Thymus (tissue), 11 donors: Measurements from ENCODE around the gene ZNF333. TPM values are rescaled to one million over a fixed set of nuclear protein-coding genes. Genes with fewer than 3 reads are reported as not detected.
A peak's percentile ranks its signal among the peaks of the same experiment; 100 is the strongest.

Source experiments
- DNase-seq, 9 donors: peaks; one replicate each; pipeline ENCODE4 v3.0.0-alpha.2; 2013; ENCODE audit warnings: low spot score in 9 of 9, low read depth in 6 of 9, missing footprints in 1 of 9
- H3K27ac ChIP-seq, 2 donors: one replicate each; pipeline ENCODE4 v1.5.1; 2013; ENCODE audit warnings: control low read depth in 1 of 2, low read depth in 1 of 2, low read length in 1 of 2, mild to moderate bottlenecking in 1 of 2, moderate library complexity in 1 of 2
- H3K27me3 ChIP-seq, 2 donors: one replicate each; pipeline ENCODE4 v1.5.1; 2013; ENCODE audit warnings: low read length in 1 of 2; ENCODE audit not compliant: control insufficient read depth in 2 of 2, insufficient read depth in 1 of 2
- H3K36me3 ChIP-seq, 2 donors: one replicate each; pipeline ENCODE4 v1.5.1; 2013; ENCODE audit warnings: low read length in 1 of 2, mild to moderate bottlenecking in 1 of 2, moderate library complexity in 1 of 2; ENCODE audit not compliant: control insufficient read depth in 2 of 2, insufficient read depth in 2 of 2
- H3K4me1 ChIP-seq, 2 donors: one replicate each; pipeline ENCODE4 v1.5.1; 2013; ENCODE audit warnings: low read length in 2 of 2; ENCODE audit not compliant: control insufficient read depth in 2 of 2, insufficient read depth in 2 of 2
- H3K4me3 ChIP-seq, 2 donors: one replicate each; pipeline ENCODE4 v1.5.1; 2013; ENCODE audit warnings: low read length in 2 of 2, control low read depth in 1 of 2, mild to moderate bottlenecking in 1 of 2
- H3K9me3 ChIP-seq, 2 donors: one replicate each; pipeline ENCODE4 v1.5.1; 2013; ENCODE audit warnings: low read length in 1 of 2, mild to moderate bottlenecking in 1 of 2; ENCODE audit not compliant: control insufficient read depth in 2 of 2, insufficient read depth in 1 of 2
- WGBS: extraction: QIAGEN DNeasy Blood & Tissue Kit; methylation state at CpG from one replicate; pipeline ENCODE4 v1.1.7; 2013; 5-methylcytosine and 5-hydroxymethylcytosine counted together
- polyA plus RNA-seq: library from polyadenylated mRNA; stranded (reverse); fragments of 200-250 nt; gene quantifications from one replicate; pipeline ENCODE4 v1.2.3, GENCODE V29; 2013
- total RNA-seq: library from RNA; stranded (reverse); fragments of 120-200 nt; gene quantifications from one replicate; pipeline ENCODE4 v1.2.4, GENCODE V29; 2013
- donor health status: healthy.

ZNF333 gene
- total and polyA plus RNA-seq, 2 donors: 6.8 to 14.5 TPM

DNA sequence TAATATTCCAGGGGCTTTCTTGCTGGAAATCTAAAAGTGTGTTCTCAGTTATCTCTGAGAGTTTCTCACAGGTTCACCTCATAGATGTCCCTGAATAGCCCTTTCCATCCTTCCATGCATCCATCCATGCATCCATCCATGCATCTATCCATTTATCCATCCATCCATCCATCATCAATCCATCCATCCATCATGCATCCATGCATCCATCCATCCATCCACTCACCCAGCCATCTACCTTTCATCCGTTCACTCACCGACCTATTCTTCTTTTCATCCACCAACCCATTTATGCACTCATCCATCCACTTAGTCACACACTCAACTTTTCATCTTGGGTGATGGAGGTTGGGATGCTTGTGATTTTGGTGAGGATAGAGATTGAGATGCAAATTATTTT, 7.8 kb upstream of the ZNF333 start:
- Histone ChIP-seq H3K9me3 (no peaks in the 10 kb centered on the region), H3K4me3 (no peak overlapping the region), H3K27ac (no peak overlapping the region), H3K27me3 (no peaks in the 10 kb centered on the region), H3K36me3 (no peaks in the 10 kb centered on the region), H3K4me1 (no peaks in the 10 kb centered on the region)
- 95% methylated on average over 2 of the region's 2 CpGs for WGBS
- no peak for DNase-seq

GRCh38 chr19:14683439-14683838, 6.4 kb upstream of the ZNF333 start:
- Histone ChIP-seq H3K9me3 (no peaks in the 10 kb centered on the region), H3K36me3 (no peaks in the 10 kb centered on the region), H3K4me3 (no peak overlapping the region), H3K27ac (no peak overlapping the region), H3K4me1 (no peaks in the 10 kb centered on the region), H3K27me3 (no peaks in the 10 kb centered on the region)
- WGBS: 46% methylated on average over 3 of the region's 3 CpGs
- DNase-seq: peak in 1 of 9 donors; percentile 7

DNA sequence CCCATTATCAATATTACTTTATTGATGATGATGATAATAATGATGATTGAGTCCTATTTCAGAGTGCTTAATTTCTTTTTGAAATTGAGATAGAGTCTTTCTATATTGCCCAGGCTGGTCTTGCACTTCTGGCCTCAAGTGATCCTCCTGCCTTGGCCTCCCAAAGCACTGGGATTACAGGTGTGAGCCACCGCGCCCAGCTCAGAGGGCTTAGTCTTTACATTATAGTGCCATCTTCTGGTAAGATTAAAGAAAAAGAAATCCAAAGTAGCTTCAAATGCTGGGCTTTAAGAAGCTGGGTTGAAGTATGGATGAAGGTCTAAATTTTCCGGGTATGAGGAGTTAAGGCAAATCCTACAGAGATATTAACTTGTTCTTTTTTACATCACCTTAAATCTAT, 3.4 kb upstream of the ZNF333 start:
- DNase-seq: peak in 1 of 9 donors; percentile 10
- no peak overlapping the region for H3K27ac ChIP-seq
- no peaks in the 10 kb centered on the region for H3K27me3 ChIP-seq
- H3K4me3 ChIP-seq: no peak overlapping the region
- no peaks in the 10 kb centered on the region for H3K36me3 ChIP-seq
- H3K9me3 ChIP-seq: no peaks in the 10 kb centered on the region
- H3K4me1 ChIP-seq: peaks cover 3 to 9% of the 10 kb centered on the region in 2 donors
- 61% methylated on average over 3 of the region's 3 CpGs for WGBS

- H3K36me3 ChIP-seq: peaks cover 23 to 26% of the 10 kb centered on the region in 2 donors
- H3K27me3 ChIP-seq: no peaks in the 10 kb centered on the region
- DNase-seq: no peak
- 98% methylated on average over 13 of the region's 13 CpGs for WGBS
- no peaks in the 10 kb centered on the region for H3K9me3 ChIP-seq
- H3K27ac ChIP-seq: no peak overlapping the region
- peaks cover 3 to 5% of the 10 kb centered on the region in 2 donors for H3K4me1 ChIP-seq
- no peak overlapping the region for H3K4me3 ChIP-seq
These were observed 4.9 kb downstream of the ZNF333 start for GRCh38 chr19:14694641-14695266.

GRCh38 chr19:14695471-14695870, 5.6 kb downstream of the ZNF333 start:
- DNase-seq: no peak
- Histone ChIP-seq H3K4me3 (no peak overlapping the region), H3K9me3 (no peaks in the 10 kb centered on the region), H3K36me3 (peaks cover 30 to 34% of the 10 kb centered on the region in 2 donors), H3K27me3 (no peaks in the 10 kb centered on the region), H3K4me1 (peaks cover under 1 to 2% of the 10 kb centered on the region in 2 donors), H3K27ac (no peak overlapping the region)
- 99% methylated on average over 5 of the region's 5 CpGs for WGBS

GRCh38 chr19:14699641-14700040, 9.8 kb downstream of the ZNF333 start:
- Histone ChIP-seq H3K27ac (no peak overlapping the region), H3K9me3 (peaks cover 1 to 6% of the 10 kb centered on the region in 2 donors), H3K4me1 (no peaks in the 10 kb centered on the region), H3K27me3 (no peaks in the 10 kb centered on the region), H3K36me3 (peaks cover 59 to 71% of the 10 kb centered on the region in 2 donors), H3K4me3 (no peak overlapping the region)
- DNase-seq: no peak
- WGBS: 92% methylated on average over 8 of the region's 8 CpGs

GRCh38 chr19:14700711-14701375, 11.0 kb downstream of the ZNF333 start:
- Histone ChIP-seq H3K9me3 (peaks cover 1 to 6% of the 10 kb centered on the region in 2 donors), H3K4me3 (no peak overlapping the region), H3K27me3 (no peaks in the 10 kb centered on the region), H3K4me1 (no peaks in the 10 kb centered on the region), H3K27ac (no peak overlapping the region), H3K36me3 (peaks cover 52 to 72% of the 10 kb centered on the region in 2 donors)
- DNase-seq: no peak
- WGBS: 98% methylated on average over 9 of the region's 9 CpGs

GRCh38 chr19:14703833-14704232, 14.0 kb downstream of the ZNF333 start:
- Histone ChIP-seq H3K27ac (no peak overlapping the region), H3K9me3 (peaks cover 1 to 10% of the 10 kb centered on the region in 2 donors), H3K4me3 (no peak overlapping the region), H3K27me3 (no peaks in the 10 kb centered on the region), H3K4me1 (no peaks in the 10 kb centered on the region), H3K36me3 (peaks cover 53 to 84% of the 10 kb centered on the region in 2 donors)
- DNase-seq: no peak
- WGBS: 97% methylated on average over 6 of the region's 6 CpGs

- H3K4me3 ChIP-seq: no peak overlapping the region
- no peaks in the 10 kb centered on the region for H3K27me3 ChIP-seq
- WGBS: 97% methylated on average over 6 of the region's 6 CpGs
- H3K36me3 ChIP-seq: peaks cover 55 to 84% of the 10 kb centered on the region in 2 donors
- no peak overlapping the region for H3K27ac ChIP-seq
- peaks cover 1 to 10% of the 10 kb centered on the region in 2 donors for H3K9me3 ChIP-seq
- H3K4me1 ChIP-seq: no peaks in the 10 kb centered on the region
- DNase-seq: no peak
These were observed 14.6 kb downstream of the ZNF333 start for GRCh38 chr19:14704450-14704849.
